Activated gamma-delta T cell (primary cell): Measurements from ENCODE around the gene ZNF598.

Experiments
- DNase-seq: peaks from one replicate; lab custom pipeline; 2025; lab: John Stamatoyannopoulos, UW

The ZNF598 gene

GRCh38 chr16:2006317-2006716 lies 3.3 kb downstream of the ZNF598 start:
- no peak for DNase-seq

DNA sequence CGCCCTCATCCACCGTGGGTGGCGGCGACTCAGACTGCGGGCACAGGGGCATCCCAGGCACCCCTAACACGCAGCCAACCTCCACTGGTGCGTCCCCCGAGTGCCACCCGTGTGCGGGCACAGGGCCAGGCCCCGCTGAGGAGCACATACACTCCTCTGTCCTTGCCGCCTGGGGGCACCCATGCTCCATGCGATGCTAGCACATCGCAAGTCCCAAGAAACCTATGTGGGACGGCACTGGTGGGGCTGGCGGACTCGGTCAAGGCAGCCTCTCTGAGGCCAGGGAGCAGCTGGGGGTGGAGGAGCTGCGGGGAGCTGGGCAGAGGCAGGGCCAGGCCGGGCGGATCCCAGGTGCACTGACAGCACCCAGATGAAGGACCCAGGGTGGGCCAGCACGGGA lies 4.0 kb downstream of the ZNF598 start:
- no peak for DNase-seq

DNA sequence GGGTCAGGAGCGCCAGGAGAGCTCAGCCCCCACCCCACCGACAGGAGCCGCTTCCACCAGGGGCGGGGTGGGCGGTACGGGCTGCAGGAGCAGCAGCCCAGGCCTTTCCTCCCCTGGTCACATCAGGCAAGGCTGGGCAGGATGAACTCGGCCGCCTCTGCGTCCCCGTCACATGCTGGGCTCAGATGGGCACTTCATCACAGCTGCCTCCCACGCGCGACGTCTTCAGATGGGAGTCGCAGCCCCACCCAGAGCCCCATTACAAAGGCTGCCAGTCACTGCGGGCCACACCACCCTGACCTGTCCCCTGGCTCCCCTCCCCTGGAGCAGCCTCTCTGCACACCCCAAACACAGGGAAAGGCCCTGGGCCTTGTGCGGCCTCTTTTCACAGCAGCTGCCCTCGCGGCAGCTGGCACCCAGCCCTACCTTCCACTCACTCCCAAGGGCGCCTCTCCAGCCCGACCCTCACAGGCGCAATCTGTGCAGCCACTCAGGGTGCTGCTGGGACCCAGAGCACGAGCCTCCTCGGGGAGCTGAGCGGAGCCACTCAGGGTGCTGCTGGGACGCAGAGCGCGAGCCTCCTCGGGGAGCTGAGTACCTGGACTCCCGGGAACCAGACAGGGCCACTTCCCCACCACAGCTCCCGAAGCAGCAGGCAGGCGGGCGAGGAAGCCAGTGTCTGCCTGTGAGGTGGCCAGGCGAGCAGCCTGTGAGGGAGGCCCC lies 4.7 kb downstream of the ZNF598 start:
- DNase-seq: no peak

GRCh38 chr16:2003827-2004641 lies 5.6 kb downstream of the ZNF598 start:
- peak; percentile 62 for DNase-seq

GRCh38 chr16:2003231-2003826 lies 6.3 kb downstream of the ZNF598 start:
- DNase-seq: no peak

DNA sequence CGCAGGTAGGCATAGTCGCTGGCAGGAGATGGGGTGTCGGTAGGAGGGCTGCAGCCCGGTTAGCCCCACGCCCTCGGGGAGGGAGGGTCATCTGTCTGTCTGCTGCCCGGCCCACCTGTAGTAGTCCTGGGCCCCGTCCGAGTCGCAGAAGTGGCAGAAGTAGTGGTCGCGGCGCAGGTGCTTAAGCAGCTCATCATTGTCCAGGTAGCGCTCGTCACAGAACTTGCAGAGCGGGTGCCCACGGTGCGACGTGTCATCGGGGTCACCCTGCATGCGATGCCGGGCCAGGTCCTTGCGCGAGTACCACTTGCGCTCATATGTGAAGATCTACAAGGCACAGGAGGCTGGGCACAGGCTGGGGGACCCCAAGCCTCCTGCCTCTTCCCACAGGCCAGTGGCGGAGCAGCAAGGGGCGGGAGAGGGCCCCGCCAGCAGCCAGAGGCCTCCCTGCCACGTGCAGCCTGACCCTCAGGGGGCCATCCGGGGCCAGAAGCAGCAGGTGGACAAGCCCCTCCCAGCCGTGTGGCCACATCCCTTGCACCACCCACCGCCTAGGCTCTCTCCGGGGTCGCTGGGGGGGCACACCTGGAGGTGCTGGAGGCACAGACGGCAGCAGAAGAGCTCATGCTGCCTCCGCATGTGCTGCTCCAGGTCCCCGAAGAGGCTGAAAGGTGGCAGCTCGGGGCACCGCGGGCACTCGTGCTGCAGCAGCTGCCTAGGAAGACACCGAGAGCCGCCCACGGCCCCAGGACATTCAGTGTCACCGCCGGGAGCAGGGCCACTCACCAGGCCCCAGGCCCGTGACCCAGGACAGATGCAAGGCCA lies 7.0 kb downstream of the ZNF598 start:
- no peak for DNase-seq

DNA sequence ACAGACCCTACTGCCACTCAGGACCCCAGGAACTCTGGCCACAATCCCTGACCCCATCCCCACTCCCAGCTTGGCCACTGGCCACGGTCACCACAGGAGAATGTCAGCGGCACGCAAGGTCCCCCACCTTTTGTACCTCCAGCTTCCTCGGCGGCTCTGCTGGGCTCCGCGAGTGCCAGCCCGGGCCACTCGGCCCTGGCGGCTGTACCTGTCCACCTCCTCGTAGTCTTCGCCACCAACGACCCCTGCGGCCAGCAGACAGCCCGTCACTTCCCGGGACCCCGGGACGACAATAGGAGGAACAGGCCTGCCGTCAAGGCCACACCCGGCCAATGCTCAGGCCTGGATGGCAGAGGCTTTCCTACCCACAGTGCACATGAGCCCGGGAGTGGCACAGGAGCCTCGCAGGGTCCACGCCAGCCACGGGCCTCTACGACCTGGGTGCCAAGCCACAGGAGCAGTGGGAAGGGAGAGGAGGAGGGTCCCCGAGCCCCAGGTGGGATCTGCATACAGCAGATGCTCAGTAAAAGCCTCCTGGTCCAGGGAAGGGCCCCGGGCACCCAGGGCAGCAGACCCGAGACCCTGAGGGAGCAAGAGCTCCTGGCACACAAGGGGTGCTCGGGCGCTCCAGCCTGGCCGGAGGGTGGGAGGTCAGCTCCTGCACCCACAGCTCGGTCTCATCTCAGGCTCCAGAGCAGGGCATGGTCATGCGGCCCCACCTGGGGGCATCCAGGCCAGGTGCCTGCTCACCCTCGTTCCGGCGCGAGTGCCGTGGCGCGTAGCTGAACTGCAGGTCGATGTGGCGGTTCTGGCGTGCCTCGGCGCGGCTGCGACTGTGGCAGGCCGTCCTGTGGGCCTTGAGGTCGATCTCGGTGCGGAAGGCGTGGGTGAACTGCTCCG lies 7.9 kb downstream of the ZNF598 start:
- no peak for DNase-seq

- DNase-seq: no peak
Measured at GRCh38 chr16:2001035-2001434, 8.6 kb downstream of the ZNF598 start.

- no peak for DNase-seq
Measured at GRCh38 chr16:1999866-2000514, 9.6 kb downstream of the ZNF598 start.

DNA sequence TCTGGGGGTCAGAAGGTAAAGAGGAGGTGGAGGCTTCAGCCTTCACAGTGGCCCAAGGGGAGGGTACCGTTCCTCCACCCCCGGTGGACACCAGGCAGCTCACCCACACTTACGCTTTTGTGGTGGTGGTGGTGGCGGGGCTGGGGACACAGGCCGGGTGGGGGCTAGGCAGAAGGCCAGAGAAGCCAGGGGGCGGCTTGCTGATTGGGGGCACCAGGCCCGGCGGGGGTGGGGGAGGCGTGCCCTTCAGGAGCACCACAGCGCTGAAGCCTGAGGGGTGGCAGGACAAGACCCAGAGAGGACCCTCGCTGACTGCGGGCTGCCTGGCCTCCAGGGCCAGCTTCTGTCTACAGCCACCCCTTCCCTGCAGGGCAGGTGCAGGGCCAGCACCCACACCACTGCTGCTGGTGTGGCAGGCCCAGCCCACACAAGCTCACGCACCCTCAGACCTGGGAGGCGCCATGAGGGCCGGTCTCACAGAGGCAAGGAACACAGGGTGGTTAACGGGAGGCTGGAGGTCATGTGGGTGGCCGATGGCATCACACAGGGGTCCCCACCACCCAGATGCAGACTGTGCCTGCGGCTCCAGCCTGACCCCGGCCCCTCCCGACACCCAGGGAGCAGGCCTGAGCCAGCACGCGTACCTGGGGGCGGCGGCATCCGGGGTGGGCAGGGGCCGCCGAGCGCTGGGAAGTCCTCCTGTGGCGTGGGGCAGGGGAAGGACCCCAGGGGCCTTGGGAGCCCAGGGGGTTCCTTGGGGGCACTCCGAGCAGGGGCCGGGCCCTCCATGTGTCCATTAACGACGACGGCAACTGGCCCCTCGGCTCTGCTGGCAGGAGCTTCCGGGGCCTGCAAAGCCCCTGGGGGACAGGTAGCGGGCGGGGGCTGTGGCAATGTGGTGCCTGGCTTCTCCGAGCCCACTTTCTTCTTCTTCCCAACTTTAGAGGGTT lies 10.5 kb downstream of the ZNF598 start:
- no peak for DNase-seq

GRCh38 chr16:1998360-1998835 lies 11.2 kb downstream of the ZNF598 start:
- DNase-seq: no peak

DNA sequence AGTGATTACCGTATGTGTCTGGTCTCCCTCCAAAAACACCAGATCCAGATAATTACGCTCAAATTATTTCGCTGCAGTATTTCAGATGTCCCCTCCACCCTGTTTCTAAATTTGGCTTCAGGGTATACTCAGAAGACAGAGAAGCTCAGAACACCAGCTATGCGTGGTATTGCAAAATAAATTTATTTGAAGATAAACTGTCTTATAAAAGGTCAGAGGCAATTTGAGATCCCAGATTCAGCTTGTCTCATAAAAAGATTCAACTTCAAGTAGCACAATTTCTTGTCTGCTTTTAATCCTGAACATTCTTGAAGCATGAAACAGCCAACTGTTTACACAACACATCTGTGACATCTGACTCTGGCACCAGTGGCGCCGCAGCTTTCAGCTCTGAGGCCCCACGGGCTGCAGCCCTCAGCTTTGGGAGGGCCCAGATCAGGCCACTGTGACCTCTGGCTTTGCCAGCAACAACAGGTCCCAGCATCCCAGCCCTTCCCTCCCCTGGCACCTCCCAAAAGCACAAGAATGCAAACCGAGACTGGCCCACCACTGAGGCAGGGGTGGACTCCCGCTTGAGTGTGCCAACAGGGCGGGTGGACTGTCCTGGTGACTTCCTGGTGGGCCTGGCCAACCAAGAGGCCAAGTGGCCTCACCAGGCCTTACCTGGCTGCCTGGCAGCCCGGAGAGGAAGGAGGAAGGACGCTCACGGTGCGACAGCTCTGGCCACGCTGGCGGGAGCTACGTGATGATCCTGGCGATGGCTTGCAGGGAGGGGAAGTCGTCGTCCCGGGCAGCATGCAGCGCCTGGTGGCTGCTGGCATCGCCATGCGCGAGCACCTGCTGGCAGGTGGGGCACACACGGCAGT lies 11.9 kb downstream of the ZNF598 start:
- DNase-seq: no peak

DNA sequence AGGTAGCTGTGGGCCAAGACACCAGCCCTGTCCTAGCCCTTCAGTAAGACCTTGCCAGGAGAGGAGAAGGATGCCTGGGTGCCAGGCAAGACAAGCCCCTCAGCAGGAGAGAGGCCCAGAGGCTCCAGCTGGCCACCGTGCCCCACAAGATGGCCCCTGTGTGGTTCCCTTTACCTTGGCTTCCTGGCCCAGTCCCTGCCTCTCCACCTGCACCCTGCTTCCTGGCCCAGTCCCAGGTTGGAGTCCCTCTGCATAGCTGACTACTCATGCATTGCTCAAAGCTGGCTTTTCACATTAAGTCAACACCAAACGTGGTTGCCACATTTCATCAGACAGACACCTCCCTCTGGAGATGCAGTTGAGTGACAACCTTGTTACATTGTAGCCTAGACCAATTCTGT lies 15.9 kb downstream of the ZNF598 start:
- DNase-seq: no peak

DNA sequence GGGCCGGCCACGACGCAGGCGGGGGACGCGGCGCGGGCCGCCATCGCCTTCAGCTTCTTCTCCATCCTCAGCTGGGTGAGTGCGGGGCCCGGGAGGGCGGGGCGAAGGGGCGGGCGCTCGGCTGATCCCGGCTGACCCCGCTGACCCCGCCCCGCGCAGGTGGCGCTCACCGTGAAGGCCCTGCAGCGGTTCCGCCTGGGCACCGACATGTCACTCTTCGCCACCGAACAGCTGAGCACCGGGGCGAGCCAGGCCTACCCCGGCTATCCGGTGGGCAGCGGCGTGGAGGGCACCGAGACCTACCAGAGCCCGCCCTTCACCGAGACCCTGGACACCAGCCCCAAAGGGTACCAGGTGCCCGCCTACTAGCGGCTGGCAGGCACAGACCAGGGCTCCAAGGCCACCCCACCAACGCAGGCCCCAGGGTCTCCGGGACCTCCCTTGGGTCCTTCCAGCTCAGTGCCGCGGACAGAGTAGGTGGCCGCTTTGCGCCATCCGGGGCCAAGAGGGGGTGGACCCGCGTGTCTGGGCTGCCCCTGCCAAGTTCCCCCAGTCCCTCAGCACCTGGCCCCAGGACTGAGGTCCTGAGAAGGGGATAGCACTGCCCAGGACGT lies 16.8 kb downstream of the ZNF598 start:
- no peak for DNase-seq

DNA sequence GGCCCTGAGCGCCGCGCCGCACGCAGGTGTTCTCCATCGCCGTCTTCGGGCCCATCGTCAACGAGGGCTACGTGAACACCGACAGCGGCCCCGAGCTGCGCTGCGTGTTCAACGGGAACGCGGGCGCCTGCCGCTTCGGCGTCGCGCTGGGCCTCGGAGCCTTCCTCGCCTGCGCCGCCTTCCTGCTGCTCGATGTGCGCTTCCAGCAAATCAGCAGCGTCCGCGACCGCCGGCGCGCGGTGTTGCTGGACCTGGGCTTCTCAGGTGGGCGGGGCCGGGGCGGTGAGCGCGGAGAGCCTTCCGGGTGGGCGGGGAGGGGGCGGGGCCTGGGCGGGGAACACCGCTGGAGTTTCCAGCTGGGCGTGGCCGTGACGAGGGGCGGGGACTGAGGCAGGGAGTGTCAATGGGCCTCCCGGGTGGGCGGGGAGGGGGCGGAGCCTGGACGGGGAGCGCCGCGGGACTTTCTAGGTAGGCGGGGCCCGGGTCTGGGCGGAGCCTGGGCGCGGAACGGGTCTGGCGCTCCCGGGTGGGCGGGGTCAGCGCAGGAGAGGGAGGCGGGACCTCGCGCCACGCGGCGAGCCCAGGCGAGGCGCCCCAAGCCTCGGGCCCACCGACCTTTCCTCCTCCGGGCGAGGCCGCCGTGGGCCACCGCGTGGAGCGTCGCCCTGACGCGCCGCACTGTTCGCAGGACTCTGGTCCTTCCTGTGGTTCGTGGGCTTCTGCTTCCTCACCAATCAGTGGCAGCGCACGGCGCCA lies 17.5 kb downstream of the ZNF598 start:
- DNase-seq: peak; percentile 99

GRCh38 chr16:1991588-1991947 lies 18.1 kb downstream of the ZNF598 start:
- no peak for DNase-seq

DNA sequence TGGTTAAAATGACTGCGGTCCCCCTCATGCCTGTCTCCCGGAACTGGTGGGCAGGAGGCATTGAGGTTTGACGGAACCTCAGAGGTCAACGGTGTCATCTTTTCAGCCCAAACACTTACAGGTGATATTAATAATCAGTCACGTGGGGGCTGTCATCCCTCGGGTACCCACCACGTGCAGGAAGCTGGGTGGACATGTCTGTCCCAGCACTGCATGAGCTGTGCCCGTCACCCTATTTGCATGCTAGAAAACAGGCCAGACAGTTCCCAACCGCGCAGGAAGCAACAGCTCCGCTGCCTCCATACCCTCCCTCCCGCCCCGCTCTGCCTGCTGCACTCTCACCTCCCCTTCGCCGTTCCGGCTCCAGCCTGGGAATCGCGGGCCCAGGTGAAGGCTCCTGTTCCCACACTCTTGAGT lies 18.5 kb downstream of the ZNF598 start:
- no peak for DNase-seq
